HG02938 (cell line): ENCODE results near the gene TLR3.
A peak's percentile ranks its signal among the peaks of the same experiment; 100 is the strongest.

ENCODE experiments used
- ATAC-seq: cut with Tn5 transposase; IDR thresholded peaks from one replicate; pipeline ENCODE4 v1.9.1; 2021; ENCODE audit warnings: mild to moderate bottlenecking, moderate library complexity; ENCODE audit not compliant: unreplicated experiment

TLR3 gene

GRCh38 chr4:186104114-186104889 is 35.3 kb downstream of the TLR3 start, which contains the start of gene FAM149A:
FAM149A (plus strand) TSS chr4:186104704.
- peak; percentile 65 for ATAC-seq

- ATAC-seq = peak; percentile 29
Measured at GRCh38 chr4:186104890-186105646, 36.1 kb downstream of the TLR3 start.

- ATAC-seq = peak; percentile 15
Measured at GRCh38 chr4:186105647-186106321, 36.8 kb downstream of the TLR3 start.

GRCh38 chr4:186107947-186108346 is 39.0 kb downstream of the TLR3 start:
- no peak for ATAC-seq

- no peak for ATAC-seq
Measured at GRCh38 chr4:186108391-186108790, 39.4 kb downstream of the TLR3 start.

GRCh38 chr4:186109245-186109644 is 40.3 kb downstream of the TLR3 start:
- no peak for ATAC-seq

GRCh38 chr4:186116697-186117096 is 47.7 kb downstream of the TLR3 start:
- no peak for ATAC-seq

GRCh38 chr4:186118582-186118981 is 49.6 kb downstream of the TLR3 start:
- ATAC-seq = no peak

- ATAC-seq = no peak
Measured at GRCh38 chr4:186121057-186121456, 52.1 kb downstream of the TLR3 start.

GRCh38 chr4:186128842-186129241 is 59.9 kb downstream of the TLR3 start:
- ATAC-seq = no peak

GRCh38 chr4:186131935-186132334 is 63.0 kb downstream of the TLR3 start:
- no peak for ATAC-seq

- ATAC-seq = no peak
Measured at GRCh38 chr4:186132577-186133242, 63.8 kb downstream of the TLR3 start.

- ATAC-seq = peak; percentile 99
Measured at GRCh38 chr4:186134257-186134656, 65.3 kb downstream of the TLR3 start.

GRCh38 chr4:186134861-186135260 is 65.9 kb downstream of the TLR3 start:
- ATAC-seq = no peak

GRCh38 chr4:186137196-186137794 is 68.3 kb downstream of the TLR3 start:
- peak; percentile 26 for ATAC-seq
